ENCODE results near the gene SART3.
A peak's percentile ranks its signal among the peaks of the same experiment; 100 is the strongest.
"Not testable (repeated sequence)": the region's sequence is repeated elsewhere in the genome, so short reads cannot be mapped to it uniquely, and the experiment has no call there.

Gene SART3

DNA sequence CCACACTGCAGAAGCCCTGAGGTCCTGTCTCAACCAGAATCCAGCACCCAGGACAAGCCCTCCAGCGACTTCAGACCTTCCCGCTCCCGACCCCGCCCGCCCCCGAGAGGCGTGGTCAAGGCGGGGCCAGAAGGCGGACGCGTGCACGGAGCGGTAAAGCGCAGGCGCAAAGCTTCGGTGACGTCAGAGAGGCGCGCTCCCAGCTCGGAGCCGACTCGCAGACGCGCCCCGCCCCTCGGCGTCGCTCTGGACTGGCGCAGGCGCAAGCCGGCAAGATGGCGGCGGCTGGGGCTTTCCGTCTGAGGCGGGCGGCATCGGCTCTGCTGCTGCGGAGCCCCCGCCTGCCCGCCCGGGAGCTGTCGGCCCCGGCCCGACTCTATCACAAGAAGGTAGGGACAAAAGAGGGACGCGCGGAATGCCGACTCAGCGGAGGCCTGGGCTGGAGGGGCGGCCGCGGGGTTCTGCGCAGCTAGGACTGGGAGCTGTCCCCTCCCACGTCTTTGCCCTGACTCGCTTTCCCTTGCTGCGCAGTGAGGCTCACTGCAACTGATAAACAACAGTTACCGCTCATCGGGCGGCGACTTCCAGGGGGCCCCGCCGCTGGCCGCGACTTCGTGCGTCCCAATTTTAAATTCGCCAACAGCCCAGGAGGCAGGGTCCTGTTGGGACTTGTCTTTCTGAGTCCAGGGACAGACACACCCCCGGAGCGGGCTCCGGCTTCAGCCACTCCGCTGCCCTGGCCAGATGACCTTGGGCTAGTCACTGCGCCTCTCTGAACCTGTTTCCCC is 1.6 kb upstream of the SART3 start, which contains the start of gene ISCU:
ISCU (plus strand) TSS at position 249 of the 788 bp plus-strand sequence; CDS start at position 276, 27 bp downstream.
- peak; percentile 99 for DNase-seq
- peaks cover 38% of the 10 kb centered on the region for H3K4me1 ChIP-seq
- H3K9me3 ChIP-seq = no peaks in the 10 kb centered on the region
- peaks cover 32% of the 10 kb centered on the region for H3K36me3 ChIP-seq
- H3K4me3 ChIP-seq (ENCODE audit: low read depth, low read length) = peak within 1 kb of the TSS; percentile 96
- H3K27me3 ChIP-seq = no peaks in the 10 kb centered on the region
- TF ChIP-seq, protein P1, sequence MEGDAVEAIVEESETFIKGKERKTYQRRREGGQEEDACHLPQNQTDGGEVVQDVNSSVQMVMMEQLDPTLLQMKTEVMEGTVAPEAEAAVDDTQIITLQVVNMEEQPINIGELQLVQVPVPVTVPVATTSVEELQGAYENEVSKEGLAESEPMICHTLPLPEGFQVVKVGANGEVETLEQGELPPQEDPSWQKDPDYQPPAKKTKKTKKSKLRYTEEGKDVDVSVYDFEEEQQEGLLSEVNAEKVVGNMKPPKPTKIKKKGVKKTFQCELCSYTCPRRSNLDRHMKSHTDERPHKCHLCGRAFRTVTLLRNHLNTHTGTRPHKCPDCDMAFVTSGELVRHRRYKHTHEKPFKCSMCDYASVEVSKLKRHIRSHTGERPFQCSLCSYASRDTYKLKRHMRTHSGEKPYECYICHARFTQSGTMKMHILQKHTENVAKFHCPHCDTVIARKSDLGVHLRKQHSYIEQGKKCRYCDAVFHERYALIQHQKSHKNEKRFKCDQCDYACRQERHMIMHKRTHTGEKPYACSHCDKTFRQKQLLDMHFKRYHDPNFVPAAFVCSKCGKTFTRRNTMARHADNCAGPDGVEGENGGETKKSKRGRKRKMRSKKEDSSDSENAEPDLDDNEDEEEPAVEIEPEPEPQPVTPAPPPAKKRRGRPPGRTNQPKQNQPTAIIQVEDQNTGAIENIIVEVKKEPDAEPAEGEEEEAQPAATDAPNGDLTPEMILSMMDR (IDR thresholded peaks at IDR 0.05; ENCODE audit: low read depth, low read length) = no peak

DNA sequence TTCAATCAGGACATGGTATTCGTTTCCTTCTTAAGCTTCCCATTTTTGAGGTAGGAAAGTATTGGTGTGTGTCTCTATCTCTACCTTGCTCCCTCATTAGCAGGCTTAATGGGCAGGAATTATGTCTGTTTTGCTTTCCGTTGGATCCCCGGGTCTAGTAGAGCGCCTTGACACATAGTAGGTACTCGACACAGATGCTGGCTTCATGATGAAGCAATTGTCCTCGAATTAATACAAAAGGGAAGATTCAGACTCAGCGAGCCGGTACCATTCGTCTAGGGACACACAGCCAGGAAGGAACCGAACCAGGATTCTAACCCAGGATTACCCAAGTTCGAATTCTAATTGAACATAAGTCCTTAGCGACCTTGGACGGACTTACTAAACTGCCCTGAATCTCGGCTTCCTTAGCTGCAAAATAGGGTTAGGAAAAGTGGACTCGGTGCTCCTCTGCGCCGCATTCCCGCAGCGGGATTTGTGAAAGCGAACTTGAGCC is 927 bp upstream of the SART3 start:
- no peaks in the 10 kb centered on the region for H3K27me3 ChIP-seq
- peak overlapping the region; percentile 85 for H3K4me3 ChIP-seq (ENCODE audit: low read depth, low read length)
- DNase-seq = no peak
- H3K9me3 ChIP-seq = no peaks in the 10 kb centered on the region
- H3K36me3 ChIP-seq = peaks cover 28% of the 10 kb centered on the region
- peaks cover 31% of the 10 kb centered on the region for H3K4me1 ChIP-seq
- TF ChIP-seq, protein P1 (IDR thresholded peaks at IDR 0.05; ENCODE audit: low read depth, low read length) = no peak

DNA sequence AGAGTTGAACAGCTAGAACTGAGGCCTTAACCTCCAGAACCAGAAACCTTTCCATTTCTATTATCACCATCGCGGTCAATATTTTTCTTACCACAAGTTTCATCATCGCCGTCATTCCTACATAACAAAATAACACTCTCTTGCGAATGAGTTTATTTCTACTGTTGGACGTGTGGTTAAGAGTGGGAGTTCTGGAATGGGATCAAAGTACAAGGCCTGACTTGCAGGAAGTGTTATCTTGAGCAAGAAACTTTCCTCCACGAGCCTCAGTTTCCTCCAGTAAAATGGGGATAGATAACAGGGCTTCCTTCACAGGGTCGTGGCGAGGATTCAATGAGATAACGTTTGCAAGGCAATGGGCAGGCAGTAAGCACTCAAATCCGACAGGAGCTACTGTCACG is 652 bp downstream of the SART3 start:
- Histone ChIP-seq H3K27me3 (no peaks in the 10 kb centered on the region), H3K4me1 (peaks cover 16% of the 10 kb centered on the region), H3K9me3 (no peaks in the 10 kb centered on the region), H3K4me3 (ENCODE audit: low read depth, low read length) (peak overlapping the region; percentile 85), H3K36me3 (peaks cover 29% of the 10 kb centered on the region)
- DNase-seq = no peak
- TF ChIP-seq, protein P1 (IDR thresholded peaks at IDR 0.05; ENCODE audit: low read depth, low read length) = no peak

DNA sequence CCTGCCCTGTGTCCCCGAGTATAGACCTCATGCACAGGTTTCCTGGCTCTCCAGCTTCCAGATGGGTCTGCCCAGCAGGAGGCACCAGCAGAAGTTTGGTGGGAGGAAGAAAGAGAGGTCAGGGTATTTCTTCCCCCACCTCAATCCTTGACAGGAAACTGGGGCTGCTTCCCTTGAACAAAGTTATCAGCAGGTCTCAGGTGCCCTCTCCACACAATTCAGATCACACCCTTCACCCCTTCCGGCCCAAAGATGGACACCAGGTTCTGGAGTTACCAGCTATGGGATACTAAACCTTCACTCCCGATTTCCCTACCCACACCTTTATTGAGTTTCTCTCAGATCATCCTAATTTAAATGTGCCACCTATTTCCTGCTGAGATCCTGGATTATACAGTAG is 1.2 kb downstream of the SART3 start:
- Histone ChIP-seq H3K36me3 (peaks cover 31% of the 10 kb centered on the region), H3K4me1 (peaks cover 11% of the 10 kb centered on the region), H3K27me3 (no peaks in the 10 kb centered on the region), H3K9me3 (no peaks in the 10 kb centered on the region), H3K4me3 (ENCODE audit: low read depth, low read length) (peak overlapping the region; percentile 85)
- DNase-seq = no peak
- TF ChIP-seq, protein P1 (IDR thresholded peaks at IDR 0.05; ENCODE audit: low read depth, low read length) = peak; percentile 18; the same call in 1 of the 2 replicates

DNA sequence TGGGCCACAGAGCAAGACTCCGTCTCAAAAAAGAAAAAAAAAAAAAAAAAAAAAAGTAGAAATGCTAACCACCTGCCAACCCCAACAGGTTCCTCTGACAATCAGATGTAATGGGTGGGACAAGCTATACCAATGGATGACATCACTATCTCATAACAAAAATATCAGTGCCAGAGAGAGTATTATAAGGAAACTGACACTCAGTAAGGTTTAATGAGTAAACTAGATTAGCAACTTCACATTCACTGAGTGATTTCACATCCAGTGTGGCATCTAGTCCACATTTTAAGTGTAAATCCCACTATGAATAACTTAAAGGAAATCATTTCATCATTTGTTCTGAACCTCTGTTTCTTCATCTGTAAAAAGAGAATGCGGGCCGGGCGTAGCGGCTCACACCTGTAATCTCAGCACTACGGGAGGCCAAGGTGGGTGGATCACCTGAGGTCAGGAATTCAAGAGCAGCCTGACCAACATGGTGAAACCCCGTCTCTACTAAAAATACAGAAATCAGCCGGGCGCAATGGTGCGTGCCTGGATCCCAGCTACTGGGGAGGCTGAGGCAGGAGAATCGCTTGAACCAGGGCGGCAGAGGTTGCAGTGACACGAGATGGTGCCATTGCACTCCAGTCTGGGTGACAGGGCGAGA is 1.8 kb downstream of the SART3 start:
- Histone ChIP-seq H3K9me3 (no peaks in the 10 kb centered on the region), H3K36me3 (peaks cover 27% of the 10 kb centered on the region), H3K4me1 (peaks cover 5% of the 10 kb centered on the region), H3K4me3 (ENCODE audit: low read depth, low read length) (peak overlapping the region; percentile 85; the same call in 1 of the 2 replicates), H3K27me3 (no peaks in the 10 kb centered on the region)
- TF ChIP-seq, protein P1 (IDR thresholded peaks at IDR 0.05; ENCODE audit: low read depth, low read length) = no peak
- no peak for DNase-seq

GRCh38 chr12:108555383-108555782 is 5.6 kb downstream of the SART3 start:
- H3K4me3 ChIP-seq (ENCODE audit: low read depth, low read length); H3K27me3 ChIP-seq; H3K4me1 ChIP-seq; DNase-seq; H3K9me3 ChIP-seq: not testable (repeated sequence)
- peaks cover 23% of the 10 kb centered on the region for H3K36me3 ChIP-seq
